Upper lobe of left lung (tissue), 4 donors: ENCODE measurements around the gene GPR89B.

Experiments used
- POLR2A ChIP-seq, 4 donors: fragments of 450-650 bp; IDR thresholded peaks; one replicate each; pipeline ENCODE4 v1.5.1; 2016 to 2017; ENCODE audit warnings: antibody characterized with exemption in 4 of 4, mild to moderate bottlenecking in 2 of 4
- TF ChIP-seq, protein P1 (sequence below), 6 experiments: fragments of 450-650 bp in 4 of 6; fragments of 200-600 bp in 2 of 6; sonication (generic) in 2 of 6; IDR thresholded peaks; one replicate each; pipeline ENCODE4 v1.5.1; 2016 to 2019; ENCODE audit warnings: antibody characterized with exemption in 6 of 6

DNA sequence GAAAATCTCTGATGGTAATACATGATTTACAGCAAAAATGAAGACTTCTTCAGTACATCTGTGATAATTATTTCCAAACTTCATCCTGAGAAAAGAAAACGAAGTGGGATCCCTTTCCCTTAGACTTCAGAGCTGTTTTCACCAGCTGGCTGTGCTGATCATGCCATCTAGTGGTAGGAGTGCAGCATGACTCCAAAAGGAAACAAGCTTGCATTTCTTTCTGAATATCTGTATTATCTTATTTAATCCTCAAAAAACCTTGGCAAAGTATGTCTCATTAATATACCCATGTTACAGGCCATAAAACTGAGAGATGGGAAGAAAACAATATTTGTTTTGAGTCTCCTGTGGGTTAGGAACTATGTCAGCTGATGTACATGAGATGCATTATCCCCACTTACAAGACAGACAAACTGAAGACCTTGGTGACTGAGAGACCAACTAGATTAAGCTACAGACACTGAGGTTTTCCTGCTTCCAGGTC, 35.4 kb upstream of the GPR89B start:
- TF ChIP-seq, protein P1, sequence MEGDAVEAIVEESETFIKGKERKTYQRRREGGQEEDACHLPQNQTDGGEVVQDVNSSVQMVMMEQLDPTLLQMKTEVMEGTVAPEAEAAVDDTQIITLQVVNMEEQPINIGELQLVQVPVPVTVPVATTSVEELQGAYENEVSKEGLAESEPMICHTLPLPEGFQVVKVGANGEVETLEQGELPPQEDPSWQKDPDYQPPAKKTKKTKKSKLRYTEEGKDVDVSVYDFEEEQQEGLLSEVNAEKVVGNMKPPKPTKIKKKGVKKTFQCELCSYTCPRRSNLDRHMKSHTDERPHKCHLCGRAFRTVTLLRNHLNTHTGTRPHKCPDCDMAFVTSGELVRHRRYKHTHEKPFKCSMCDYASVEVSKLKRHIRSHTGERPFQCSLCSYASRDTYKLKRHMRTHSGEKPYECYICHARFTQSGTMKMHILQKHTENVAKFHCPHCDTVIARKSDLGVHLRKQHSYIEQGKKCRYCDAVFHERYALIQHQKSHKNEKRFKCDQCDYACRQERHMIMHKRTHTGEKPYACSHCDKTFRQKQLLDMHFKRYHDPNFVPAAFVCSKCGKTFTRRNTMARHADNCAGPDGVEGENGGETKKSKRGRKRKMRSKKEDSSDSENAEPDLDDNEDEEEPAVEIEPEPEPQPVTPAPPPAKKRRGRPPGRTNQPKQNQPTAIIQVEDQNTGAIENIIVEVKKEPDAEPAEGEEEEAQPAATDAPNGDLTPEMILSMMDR (IDR thresholded peaks at IDR 0.05): peak; percentile 85 to 93 (median 90)
- no peak for TF ChIP-seq POLR2A (IDR thresholded peaks at IDR 0.05)
